HG03196 (cell line): ENCODE measurements around the gene HPS3.

ENCODE experiments used
- ATAC-seq: cut with Tn5 transposase; IDR thresholded peaks from one replicate; pipeline ENCODE4 v1.9.1; 2021; ENCODE audit not compliant: unreplicated experiment

The HPS3 gene

GRCh38 chr3:149120051-149120972 is 9.1 kb upstream of the HPS3 start:
- ATAC-seq: peak; percentile 57

GRCh38 chr3:149122721-149123578 is 6.5 kb upstream of the HPS3 start:
- ATAC-seq: no peak

DNA sequence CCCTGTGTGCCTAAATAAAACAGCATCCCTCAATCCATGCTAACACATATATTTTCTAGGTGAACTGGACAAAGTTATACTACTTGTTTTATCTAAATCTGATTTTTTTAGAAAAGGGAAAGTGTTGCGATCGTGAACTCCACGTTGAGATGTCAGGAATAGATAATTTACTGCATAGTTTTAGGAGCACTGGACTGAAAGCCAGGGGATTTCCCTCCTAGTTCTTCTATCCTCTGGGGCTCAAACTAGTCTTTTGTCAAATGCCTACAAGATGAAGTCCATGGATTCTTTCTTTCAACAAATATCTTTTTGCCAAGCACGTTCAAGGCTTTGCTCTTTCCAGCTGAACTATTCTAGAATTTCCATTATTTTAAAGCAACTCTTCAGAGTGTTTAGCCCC is 617 bp upstream of the HPS3 start:
- ATAC-seq: no peak

GRCh38 chr3:149131589-149131988 is 2.2 kb downstream of the HPS3 start:
- no peak for ATAC-seq

DNA sequence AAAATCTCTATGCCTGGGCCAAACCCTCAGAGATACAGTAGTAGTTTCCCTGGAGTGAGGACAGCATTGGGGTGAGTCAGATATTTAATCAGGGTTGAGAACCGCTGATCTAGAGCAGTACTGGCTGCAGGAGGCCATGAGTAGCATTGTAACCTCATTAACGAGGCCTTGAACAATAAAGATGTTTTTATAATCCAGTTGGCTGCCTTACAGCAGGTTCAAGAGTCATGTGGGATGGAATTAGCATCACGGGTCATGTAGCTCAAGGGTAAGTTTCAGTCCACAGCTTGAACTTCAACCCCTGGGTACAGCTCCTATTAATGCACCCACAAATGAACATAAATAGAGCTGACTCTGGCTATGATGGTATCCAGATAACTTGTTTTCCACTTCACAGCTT is 5.1 kb downstream of the HPS3 start:
- no peak for ATAC-seq

GRCh38 chr3:149142682-149143081 is 13.2 kb downstream of the HPS3 start:
- ATAC-seq: no peak

DNA sequence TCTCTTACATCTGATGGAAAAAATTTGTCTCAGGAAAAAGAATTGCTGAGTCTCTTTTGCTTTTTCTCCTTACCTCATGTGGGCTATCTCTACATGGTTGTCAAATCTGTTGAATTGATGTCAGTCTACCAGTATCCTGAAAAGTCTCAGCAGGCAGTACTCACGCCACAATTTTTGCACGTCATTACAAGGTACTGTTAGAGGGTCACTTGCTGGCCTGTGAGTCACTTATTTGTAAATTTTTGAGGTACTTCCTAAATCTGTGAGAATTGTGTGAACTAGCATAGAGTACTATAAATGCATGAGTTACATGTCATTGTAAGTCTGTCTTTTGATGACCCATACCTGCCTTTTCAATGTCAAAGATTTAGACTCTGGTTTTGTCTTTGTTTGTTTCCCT is 15.9 kb downstream of the HPS3 start:
- peak; percentile 3 for ATAC-seq

- ATAC-seq: peak; percentile 72
Observed at GRCh38 chr3:149145974-149146373, 16.5 kb downstream of the HPS3 start.

- ATAC-seq: no peak
Observed at GRCh38 chr3:149150436-149150835, 21.0 kb downstream of the HPS3 start.

DNA sequence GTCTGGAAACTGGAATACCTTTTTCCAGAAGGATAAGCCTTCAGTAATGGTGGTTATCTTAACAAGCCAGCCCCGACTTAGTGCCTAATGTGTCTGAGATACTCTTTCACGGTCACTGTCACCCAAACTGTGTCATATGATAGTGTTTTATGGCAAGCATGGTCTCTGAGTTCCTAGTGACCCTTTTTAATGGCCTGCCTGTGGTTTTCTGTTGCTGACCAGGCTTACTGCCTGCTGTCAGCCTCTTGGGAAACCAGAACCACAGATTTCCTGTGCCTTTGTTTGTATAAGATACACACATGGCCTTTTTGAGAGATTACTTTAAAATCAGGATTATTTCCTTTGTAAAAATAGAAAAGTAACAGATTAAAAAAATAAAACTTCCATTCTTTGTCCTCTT is 22.4 kb downstream of the HPS3 start:
- ATAC-seq: peak; percentile 38

- peak; percentile 95 for ATAC-seq
Observed at GRCh38 chr3:149152420-149152819, 23.0 kb downstream of the HPS3 start.

DNA sequence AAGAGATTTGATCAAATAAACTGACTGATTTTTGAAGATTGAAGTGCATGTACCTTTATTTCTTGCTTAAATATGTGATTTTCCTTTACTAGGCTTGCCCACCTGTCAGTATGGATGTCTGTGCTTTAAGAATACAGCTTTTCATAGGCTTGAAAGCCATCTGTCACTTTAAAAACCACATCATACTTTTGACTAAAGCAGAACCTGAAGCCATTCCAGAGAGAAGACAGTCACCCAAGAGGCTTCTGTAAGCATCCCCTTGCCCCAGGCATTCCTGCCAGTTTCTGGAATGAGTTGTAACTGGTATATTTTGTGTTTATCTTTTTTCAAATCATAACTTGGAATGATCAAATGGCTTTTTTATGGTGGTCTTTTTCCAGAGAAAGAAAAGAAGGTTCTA is 24.0 kb downstream of the HPS3 start:
- ATAC-seq: no peak

DNA sequence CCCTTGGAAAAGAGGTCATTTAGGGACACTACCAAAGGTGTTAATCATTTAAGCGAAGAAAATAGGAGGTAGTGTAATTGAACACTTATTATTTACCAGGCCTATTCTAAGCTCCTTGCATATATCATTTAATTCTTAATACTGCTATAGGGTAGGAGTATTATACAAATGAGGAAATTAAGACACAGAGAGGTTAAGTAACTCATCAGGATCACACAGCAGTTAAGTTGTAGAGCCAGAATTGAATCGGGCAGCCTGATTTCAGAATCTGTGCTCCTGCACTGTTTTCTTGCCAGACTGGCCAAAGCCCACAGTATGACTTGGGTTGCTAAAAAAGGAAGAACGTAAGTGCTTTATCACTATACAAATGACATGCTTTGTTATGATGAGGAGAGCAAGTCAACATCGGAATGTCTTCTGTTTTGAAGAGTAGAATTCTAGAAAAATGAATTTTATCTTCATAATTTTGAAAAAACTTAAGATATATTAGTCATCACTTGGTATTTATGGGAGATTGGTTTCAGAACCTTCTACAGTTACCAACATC is 31.4 kb downstream of the HPS3 start:
- no peak for ATAC-seq

- ATAC-seq: no peak
Observed at GRCh38 chr3:149162007-149162406, 32.6 kb downstream of the HPS3 start.

GRCh38 chr3:149163066-149163465 is 33.6 kb downstream of the HPS3 start:
- no peak for ATAC-seq

DNA sequence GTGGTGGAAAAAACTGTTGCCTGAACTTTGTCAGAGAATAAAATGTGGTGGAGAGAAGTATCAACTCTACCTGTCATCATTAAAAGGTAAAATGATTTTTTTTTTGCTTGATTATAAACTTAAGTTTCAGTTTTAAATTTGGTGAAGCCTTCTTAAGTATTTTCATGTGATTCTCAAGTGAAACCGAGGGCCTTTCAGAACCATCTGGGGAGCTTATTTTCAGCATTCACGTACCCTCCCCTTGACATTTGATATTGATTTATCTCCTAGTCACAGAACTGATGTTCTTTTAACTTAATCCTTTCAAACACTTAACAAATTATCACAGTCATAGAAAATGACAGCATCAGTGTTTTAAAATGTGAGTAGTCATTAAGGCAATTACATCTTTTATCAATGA is 38.5 kb downstream of the HPS3 start:
- no peak for ATAC-seq

GRCh38 chr3:149170672-149171071 is 41.2 kb downstream of the HPS3 start:
- ATAC-seq: no peak

GRCh38 chr3:149174901-149175300 is 45.5 kb downstream of the HPS3 start:
- peak; percentile 91 for ATAC-seq

DNA sequence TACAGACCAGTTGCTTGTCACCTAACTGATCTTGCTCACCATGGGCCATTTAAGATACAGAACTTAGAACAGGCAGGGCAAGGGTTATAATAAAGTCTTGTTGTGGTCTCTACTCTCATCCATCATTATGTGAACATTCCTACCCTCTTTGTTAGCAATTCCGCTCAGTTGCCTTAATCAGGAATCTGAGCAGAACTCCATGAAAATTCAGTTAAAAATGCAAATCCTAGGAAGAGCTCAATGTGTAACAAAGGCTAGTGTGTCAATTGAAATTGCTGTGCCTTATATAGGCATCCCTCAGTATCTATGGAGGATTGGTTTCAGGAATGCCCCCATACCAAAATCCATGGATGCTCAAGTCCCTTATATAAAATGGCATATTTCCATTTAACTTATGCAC is 47.7 kb downstream of the HPS3 start:
- ATAC-seq: no peak

GRCh38 chr3:149179220-149179619 is 49.8 kb downstream of the HPS3 start:
- ATAC-seq: no peak

- no peak for ATAC-seq
Observed at GRCh38 chr3:149180057-149180573, 50.7 kb downstream of the HPS3 start.
